Right renal cortex interstitium (tissue), 3 donors: ENCODE data around the gene PCDHGA5. TPM values are rescaled to one million over a fixed set of nuclear protein-coding genes. Genes with fewer than 3 reads are reported as not detected.
"Not testable (repeated sequence)": the region's sequence is repeated elsewhere in the genome, so short reads cannot be mapped to it uniquely, and the experiment has no call there.

Experiments used
- DNase-seq, 3 donors: peaks; one replicate each; pipeline ENCODE4 v3.0.0-alpha.2; 2013; ENCODE audit warnings: low read depth in 3 of 3, low spot score in 2 of 3
- polyA plus RNA-seq, 3 donors: library from polyadenylated mRNA; unstranded; fragments of 120-200 nt; gene quantifications; one replicate each; pipeline ENCODE4 v1.2.1, GENCODE V29; 2013; ENCODE audit not compliant: insufficient read length in 3 of 3

The PCDHGA5 gene
- polyA plus RNA-seq, 3 donors = 2.2 to 2.8 (median 2.4) TPM

DNA sequence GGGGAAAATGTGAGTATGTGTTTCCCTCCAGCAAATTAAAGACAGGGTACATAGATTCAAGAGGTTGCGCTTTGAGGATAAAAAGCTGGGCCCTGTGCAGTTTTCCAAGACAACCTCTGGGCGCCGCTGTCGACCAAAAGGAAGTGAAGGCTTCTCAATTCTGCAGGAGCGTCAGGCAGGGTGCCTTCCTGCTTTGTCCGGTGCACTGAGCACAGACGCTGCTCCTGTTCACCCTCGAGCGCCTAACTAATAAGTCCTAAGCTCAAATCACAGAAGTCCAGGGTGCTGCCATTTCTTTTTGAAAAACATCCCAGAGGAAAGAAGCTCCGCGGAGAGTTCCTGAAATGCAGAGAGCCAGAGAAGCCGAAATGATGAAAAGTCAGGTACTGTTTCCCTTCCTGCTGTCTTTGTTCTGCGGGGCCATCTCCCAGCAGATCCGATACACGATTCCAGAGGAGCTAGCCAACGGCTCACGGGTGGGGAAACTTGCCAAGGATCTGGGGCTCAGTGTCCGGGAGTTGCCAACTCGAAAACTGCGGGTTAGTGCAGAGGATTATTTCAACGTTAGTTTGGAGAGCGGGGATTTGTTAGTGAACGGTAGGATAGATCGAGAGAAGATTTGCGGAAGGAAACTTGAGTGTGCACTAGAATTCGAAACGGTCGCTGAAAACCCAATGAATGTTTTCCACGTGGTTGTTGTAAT, 13.9 kb upstream of the PCDHGA5 start, which contains the start of gene PCDHGB1:
Gene PCDHGB1 (plus strand): TSS at position 183 of the 703 bp plus-strand sequence. CDS start 162 bp downstream, at position 345.
- DNase-seq = no peak

DNA sequence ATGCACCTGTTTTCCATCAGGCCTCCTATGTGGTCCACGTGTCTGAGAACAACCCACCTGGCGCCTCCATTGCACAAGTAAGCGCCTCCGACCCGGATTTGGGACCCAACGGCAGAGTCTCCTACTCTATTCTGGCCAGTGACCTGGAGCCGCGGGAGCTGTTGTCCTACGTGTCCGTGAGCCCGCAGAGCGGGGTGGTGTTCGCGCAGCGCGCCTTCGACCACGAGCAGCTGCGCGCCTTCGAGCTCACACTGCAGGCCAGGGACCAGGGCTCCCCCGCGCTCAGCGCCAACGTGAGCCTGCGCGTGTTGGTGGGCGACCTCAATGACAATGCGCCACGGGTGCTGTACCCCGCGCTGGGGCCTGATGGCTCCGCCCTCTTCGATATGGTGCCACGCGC, 12.4 kb upstream of the PCDHGA5 start:
- DNase-seq = no peak

DNA sequence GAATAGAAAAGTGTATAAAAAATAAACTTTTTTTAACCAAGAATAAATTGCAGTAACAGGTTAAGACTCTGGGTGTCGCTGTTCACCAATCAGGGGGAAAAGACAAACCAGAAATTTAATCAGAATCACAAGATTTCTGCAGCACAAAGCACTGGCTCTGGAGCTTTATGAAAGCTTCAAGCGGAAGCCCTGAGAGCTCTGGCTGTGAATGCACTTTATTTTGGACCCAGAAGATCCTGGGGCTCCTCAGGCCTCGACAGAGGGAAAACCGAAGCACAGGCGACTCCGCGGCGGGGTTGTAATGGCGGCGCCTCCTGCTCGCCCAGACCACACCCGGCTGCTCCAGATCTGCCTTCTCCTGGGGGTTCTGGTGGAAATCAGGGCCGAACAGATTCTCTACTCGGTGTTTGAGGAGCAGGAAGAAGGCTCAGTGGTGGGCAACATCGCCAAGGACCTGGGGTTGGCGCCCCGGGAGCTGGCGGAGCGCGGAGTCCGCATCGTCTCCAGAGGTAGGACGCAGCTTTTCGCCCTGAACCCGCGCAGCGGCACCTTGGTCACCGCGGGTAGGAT, 9.0 kb upstream of the PCDHGA5 start, which contains the start of gene PCDHGA4:
Gene PCDHGA4 (plus strand): TSS at position 122 of the 570 bp plus-strand sequence. CDS start 87 bp downstream, at position 209.
- no peak for DNase-seq

DNA sequence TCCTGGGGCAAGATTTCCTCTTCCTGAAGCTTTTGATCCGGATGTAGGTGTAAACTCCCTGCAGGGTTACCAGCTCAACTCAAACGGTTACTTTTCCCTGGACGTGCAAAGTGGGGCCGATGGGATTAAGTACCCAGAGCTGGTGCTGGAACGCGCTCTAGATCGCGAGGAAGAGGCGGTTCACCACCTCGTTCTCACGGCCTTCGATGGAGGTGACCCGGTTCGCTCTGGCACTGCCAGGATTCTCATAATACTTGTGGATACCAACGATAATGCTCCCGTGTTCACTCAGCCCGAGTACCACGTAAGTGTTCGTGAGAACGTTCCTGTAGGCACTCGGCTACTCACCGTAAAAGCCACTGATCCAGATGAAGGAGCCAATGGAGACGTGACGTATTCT, 8.3 kb upstream of the PCDHGA5 start:
- DNase-seq = no peak

DNA sequence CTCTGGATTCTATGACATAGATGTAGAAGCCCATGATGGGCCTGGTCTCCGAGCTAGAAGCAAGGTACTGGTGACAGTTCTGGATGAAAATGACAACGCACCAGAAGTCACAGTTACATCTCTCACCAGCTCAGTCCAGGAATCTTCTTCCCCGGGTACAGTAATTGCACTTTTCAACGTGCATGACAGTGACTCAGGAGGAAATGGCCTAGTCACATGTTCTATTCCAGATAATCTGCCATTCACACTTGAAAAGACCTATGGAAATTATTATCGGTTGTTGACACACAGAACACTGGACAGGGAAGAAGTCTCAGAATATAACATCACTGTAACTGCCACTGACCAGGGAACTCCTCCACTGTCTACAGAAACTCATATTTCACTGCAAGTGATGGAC, 7.8 kb upstream of the PCDHGA5 start:
- DNase-seq = no peak

DNA sequence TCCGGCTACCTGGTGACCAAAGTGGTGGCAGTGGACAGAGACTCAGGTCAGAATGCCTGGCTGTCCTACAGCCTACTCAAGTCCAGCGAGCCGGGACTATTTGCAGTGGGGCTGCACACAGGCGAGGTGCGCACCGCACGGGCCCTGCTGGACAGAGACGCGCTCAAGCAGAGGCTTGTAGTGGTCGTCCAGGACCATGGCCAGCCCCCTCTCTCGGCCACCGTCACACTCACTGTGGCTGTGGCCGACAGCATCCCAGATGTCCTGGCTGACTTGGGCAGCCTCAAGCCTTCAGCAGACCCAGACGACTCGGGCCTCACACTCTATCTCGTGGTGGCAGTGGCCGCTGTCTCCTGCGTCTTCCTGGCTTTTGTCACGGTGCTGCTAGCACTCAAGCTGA, 7.0 kb upstream of the PCDHGA5 start:
- no peak for DNase-seq

DNA sequence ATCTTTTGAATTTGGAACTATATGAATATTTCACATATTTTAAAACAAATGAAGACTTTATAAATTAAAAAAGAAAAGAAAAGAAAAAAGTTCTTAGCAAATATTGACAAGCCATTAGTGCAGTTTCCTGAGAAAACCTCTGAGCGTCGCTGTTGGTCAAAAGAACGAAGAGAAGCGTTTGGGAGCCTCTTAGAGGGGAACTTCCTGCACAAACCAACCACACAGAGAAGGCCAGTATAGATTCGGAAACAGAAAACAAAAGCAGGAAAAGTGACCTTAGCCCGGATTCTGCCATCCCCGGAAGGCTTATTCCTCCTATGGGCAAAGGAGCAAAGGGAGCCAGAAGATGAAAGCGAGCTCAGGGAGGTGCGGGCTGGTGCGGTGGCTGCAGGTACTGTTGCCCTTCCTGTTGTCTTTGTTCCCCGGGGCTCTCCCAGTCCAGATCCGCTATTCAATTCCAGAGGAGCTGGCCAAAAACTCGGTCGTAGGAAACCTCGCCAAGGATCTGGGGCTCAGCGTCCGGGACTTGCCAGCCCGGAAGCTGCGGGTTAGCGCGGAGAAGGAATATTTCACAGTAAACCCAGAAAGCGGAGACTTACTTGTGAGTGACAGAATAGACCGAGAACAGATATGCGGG, 4.1 kb upstream of the PCDHGA5 start, which contains the start of gene PCDHGB2:
Gene PCDHGB2 (plus strand): TSS at position 205 of the 637 bp plus-strand sequence. CDS start 142 bp downstream, at position 347.
- no peak for DNase-seq

DNA sequence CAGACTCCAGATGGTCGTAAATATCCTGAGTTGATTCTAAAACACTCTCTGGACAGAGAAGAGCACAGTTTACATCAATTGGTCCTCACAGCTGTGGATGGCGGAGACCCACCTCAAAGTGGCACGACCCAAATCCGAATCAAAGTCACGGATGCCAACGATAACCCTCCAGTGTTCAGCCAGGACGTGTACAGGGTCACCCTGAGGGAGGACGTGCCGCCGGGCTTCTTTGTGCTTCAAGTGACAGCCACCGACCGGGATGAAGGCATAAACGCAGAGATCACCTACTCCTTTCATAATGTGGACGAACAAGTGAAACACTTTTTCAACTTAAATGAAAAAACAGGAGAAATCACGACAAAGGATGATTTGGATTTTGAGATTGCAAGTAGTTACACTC, 3.3 kb upstream of the PCDHGA5 start:
- DNase-seq = no peak

DNA sequence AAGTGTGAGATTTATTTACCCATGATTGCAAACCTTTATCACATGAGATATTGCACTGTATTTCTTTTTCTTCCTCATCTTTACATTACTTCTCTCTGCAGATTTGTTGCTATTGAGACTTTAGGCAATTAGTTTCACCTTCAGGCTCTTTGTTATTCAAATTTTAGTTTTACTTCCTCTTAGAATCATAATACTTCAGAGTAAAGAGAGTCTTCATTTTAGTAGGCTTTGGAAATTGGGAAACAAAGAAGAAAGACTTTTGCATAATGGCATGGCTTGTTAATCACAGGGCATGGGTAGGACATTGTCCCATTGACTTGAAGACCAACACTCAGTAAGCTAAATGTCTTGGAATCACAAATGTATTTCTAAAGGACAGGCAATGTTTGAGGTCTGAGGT, 1.2 kb upstream of the PCDHGA5 start:
- no peak for DNase-seq

DNA sequence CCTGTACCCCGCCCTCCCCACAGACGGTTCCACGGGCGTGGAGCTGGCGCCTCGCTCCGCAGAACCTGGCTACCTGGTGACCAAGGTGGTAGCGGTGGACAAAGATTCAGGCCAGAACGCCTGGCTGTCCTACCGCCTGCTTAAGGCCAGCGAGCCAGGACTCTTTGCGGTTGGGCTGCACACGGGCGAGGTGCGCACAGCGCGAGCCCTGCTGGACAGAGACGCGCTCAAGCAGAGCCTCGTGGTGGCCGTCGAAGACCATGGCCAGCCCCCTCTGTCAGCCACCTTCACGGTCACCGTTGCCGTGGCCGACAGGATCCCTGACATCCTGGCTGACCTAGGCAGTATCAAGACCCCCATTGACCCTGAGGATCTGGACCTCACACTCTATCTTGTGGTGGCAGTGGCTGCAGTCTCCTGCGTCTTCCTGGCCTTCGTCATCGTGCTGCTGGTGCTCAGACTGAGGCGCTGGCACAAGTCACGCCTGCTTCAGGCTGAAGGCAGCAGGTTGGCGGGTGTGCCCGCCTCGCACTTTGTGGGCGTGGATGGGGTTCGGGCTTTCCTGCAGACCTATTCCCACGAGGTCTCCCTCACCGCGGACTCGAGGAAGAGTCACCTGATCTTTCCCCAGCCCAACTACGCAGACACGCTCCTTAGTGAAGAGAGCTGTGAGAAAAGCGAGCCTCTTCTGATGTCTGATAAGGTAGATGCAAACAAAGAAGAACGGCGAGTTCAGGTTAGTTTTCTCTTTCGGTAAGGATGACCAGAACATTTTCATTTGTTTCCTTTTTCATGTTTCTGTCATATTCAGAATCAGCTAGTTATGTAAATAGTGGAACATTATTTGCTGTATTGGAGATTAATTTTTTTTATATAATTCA, 2.3 kb downstream of the PCDHGA5 start:
- DNase-seq = no peak

DNA sequence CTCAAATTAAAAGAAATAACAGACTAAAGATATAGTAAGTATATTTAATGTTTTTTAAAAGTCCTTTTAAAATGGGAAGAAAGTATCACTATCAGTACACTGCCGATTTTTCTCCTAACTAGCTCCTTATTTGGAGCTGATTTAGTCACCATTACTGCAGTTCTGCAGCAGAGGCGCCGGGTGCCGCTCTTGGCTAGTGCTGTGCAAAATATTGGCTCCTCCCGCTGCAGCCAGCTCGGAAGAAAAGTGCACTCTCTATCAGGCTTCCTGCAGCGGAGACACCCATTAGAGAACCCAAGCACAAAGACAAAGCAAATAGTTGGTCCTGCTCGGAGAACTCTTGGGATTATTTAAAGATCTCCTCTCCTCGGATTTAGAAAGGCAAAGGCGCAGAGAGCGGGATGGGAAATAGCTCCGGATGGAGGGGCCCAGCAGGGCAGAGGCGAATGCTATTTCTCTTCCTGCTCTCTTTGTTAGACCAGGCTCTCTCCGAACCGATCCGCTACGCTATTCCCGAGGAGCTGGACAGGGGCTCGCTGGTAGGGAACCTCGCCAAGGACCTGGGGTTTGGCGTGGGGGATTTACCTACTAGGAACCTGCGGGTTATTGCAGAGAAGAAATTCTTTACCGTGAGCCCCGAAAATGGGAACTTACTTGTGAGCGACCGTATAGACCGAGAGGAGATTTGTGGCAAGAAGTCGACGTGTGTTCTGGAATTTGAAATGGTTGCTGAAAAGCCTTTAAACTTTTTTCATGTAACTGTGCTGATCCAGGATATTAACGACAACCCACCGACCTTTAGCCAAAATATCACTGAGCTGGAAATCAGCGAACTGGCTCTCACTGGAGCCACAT, 6.3 kb downstream of the PCDHGA5 start, which contains the start of gene PCDHGB3:
Gene PCDHGB3 (plus strand): TSS at position 249 of the 855 bp plus-strand sequence. CDS start 153 bp downstream, at position 402.
- DNase-seq = no peak

DNA sequence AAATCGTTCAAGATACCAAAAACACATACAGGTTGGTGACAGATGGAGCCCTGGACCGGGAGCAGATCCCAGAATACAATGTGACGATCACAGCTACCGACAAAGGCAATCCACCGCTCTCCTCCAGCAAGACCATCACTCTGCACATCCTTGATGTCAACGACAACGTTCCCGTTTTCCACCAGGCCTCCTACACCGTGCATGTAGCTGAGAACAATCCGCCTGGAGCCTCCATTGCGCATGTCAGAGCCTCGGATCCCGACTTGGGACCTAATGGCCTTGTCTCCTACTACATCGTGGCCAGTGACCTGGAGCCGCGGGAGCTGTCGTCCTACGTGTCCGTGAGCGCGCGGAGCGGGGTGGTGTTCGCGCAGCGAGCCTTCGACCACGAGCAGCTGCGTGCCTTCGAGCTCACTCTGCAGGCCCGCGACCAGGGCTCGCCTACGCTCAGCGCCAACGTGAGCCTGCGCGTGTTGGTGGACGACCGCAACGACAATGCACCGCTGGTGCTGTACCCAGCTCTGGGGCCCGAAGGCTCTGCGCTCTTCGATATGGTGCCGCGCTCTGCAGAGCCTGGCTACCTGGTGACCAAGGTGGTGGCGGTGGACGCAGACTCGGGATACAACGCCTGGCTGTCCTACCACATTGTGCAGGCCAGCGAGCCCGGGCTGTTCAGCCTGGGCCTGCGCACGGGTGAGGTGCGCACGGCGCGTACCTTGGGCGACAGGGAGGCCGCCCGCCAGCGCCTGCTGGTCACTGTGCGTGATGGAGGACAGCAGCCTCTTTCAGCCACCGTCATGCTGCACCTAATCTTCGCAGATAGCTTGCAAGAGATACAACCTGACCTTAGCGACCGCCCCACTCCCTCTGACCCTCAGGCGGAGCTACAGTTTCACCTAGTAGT, 7.9 kb downstream of the PCDHGA5 start:
- DNase-seq = no peak

DNA sequence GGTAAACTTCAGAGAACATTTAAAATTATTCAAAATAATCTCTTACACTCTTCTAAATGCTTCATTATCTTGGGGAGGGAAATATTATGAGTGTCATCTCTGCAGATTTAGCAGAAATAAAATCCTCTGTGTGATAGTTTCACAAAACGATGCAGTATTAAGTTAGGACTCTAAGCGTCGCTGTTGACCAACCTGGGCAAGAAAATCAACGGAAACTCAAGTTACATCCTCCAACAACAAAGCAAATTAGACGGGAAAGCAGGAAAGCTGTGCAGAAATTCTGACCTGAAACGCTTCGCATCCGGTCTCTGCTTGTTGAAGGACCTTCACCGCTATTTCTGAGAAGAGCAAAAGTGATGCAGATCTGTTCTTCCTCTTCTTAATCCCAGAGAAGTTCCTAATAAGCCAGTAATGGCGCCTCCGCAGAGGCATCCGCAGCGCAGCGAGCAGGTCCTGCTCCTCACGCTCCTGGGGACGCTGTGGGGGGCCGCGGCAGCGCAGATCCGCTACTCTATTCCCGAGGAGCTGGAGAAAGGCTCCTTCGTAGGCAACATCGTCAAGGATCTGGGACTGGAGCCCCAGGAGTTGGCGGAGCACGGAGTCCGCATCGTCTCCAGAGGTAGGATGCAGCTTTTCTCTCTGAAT, 9.8 kb downstream of the PCDHGA5 start, which contains the start of gene PCDHGA6:
Gene PCDHGA6 (plus strand): TSS at position 219 of the 645 bp plus-strand sequence. CDS start 193 bp downstream, at position 412.
- no peak for DNase-seq

DNA sequence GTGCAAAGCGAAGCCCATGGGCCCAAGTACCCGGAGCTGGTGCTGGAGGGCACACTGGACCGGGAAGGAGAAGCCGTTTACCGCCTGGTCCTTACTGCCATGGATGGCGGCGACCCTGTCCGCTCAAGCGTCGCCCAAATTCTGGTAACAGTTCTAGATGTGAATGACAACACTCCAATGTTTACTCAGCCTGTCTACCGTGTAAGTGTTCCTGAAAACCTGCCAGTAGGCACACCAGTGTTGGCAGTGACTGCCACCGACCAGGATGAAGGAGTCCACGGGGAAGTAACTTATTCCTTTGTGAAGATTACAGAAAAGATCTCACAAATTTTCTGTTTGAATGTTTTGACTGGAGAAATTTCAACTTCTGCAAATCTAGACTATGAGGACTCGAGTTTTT, 10.7 kb downstream of the PCDHGA5 start:
- no peak for DNase-seq

DNA sequence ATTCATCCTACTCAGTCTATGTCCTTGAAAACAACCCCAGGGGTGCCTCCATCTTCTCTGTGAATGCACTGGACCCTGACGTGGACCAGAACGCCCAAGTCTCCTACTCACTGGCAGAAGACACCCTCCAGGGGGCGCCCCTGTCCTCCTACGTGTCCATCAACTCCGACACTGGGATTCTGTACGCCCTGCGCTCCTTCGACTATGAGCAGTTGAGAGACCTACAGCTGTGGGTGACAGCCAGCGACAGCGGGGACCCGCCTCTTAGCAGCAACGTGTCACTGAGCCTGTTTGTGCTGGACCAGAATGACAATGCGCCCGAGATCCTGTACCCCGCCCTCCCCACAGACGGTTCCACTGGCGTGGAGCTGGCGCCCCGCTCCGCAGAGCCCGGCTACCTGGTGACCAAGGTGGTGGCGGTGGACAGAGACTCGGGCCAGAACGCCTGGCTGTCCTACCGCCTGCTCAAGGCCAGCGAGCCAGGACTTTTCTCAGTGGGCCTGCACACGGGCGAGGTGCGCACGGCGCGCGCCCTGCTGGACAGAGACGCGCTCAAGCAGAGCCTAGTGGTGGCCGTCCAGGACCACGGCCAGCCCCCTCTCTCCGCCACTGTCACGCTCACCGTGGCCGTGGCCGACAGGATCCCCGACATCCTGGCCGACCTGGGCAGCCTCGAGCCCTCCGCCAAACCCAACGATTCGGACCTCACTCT, 11.6 kb downstream of the PCDHGA5 start:
- not testable (repeated sequence) for DNase-seq

DNA sequence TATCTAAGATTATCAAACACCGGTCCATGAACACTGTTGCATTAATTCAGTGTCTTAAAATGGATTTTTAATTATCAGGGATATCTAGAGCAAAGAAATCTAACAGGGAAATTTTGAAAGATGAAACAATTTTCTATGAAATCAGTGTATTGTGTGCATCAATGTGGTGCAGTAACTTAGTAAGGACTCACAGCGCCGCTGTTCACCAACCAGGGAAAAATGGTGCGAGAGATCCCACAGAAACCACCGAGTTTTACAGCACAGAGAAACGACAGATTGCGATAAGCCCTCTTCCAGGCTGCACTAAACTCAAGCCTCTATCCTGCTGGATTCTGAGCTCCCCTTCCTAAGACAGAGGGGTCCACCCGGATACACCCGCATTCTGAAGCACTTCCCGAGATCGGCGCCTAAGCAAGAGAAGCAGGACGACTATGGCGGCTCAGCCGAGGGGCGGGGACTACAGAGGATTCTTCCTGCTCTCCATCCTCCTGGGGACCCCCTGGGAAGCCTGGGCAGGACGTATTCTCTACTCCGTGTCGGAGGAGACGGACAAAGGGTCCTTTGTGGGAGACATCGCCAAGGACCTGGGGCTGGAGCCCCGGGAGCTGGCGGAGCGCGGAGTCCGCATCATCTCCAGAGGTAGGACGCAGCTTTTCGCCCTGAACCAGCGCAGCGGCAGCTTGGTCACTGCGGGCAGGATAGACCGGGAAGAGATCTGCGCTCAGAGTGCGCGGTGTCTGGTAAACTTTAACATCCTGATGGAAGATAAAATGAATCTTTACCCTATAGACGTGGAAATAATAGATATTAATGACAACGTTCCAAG, 18.7 kb downstream of the PCDHGA5 start, which contains the start of gene PCDHGA7:
Gene PCDHGA7 (plus strand): TSS at position 274 of the 826 bp plus-strand sequence. CDS start 158 bp downstream, at position 432.
- no peak for DNase-seq
